ENCODE data around the gene FAM171A1.

The FAM171A1 gene

DNA sequence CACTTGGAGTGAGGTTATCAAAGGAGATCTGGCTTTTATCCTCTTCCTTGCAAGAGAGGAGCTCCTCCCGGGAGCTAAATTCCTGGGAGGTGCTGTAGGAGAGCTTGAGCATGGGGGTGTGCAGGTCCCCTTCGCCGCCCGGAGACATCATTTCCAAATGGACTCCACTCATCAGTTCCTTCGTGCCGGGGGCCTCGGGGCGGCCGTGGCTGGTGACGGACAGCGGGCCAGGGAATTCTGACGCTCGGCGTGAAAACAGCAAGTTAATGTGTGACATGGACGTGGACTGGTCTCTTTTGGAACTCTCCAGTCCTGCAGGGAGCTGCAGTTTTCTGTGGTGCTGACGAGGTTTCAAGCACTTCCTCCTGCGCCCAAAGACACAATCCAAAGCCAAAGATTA is 156.9 kb downstream of the FAM171A1 start:
- Histone ChIP-seq H3F3A (ENCODE audit: low read depth) (no peaks in the 10 kb centered on the region), H3K27me3 (ENCODE audit: insufficient read depth, low read length, poor library complexity, severe bottlenecking) (no peaks in the 10 kb centered on the region), H3K9me3 (ENCODE audit: insufficient read depth, low read depth, low read length) (no peaks in the 10 kb centered on the region), H3K4me3 (ENCODE audit: low read length, poor library complexity, severe bottlenecking) (no peak overlapping the region), H2AFZ (ENCODE audit: low read length) (no peak overlapping the region), H4K20me1 (ENCODE audit: insufficient read depth, low read length, poor library complexity, severe bottlenecking) (no peaks in the 10 kb centered on the region), H3K9me2 (replicated peaks; ENCODE audit: low read depth, low read length) (no peaks in the 10 kb centered on the region), H3K36me3 (ENCODE audit: insufficient read depth, low read length) (no peaks in the 10 kb centered on the region), H3K9ac (ENCODE audit: low read depth, low read length, poor library complexity, severe bottlenecking) (no peak overlapping the region), H3K4me1 (ENCODE audit: insufficient read depth, low read length, poor library complexity, severe bottlenecking) (peaks cover 8% of the 10 kb centered on the region), H3K79me2 (ENCODE audit: insufficient read depth, low read length) (no peaks in the 10 kb centered on the region), H3K4me2 (ENCODE audit: low read depth, low read length, poor library complexity, severe bottlenecking) (no peak overlapping the region)
- TF ChIP-seq, protein P1, sequence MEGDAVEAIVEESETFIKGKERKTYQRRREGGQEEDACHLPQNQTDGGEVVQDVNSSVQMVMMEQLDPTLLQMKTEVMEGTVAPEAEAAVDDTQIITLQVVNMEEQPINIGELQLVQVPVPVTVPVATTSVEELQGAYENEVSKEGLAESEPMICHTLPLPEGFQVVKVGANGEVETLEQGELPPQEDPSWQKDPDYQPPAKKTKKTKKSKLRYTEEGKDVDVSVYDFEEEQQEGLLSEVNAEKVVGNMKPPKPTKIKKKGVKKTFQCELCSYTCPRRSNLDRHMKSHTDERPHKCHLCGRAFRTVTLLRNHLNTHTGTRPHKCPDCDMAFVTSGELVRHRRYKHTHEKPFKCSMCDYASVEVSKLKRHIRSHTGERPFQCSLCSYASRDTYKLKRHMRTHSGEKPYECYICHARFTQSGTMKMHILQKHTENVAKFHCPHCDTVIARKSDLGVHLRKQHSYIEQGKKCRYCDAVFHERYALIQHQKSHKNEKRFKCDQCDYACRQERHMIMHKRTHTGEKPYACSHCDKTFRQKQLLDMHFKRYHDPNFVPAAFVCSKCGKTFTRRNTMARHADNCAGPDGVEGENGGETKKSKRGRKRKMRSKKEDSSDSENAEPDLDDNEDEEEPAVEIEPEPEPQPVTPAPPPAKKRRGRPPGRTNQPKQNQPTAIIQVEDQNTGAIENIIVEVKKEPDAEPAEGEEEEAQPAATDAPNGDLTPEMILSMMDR (conservative IDR thresholded peaks at IDR 0.05; ENCODE audit: low read length): no peak
- no peak for TF ChIP-seq EZH2phosphoT487 (IDR thresholded peaks at IDR 0.05; ENCODE audit: borderline replicate concordance)

DNA sequence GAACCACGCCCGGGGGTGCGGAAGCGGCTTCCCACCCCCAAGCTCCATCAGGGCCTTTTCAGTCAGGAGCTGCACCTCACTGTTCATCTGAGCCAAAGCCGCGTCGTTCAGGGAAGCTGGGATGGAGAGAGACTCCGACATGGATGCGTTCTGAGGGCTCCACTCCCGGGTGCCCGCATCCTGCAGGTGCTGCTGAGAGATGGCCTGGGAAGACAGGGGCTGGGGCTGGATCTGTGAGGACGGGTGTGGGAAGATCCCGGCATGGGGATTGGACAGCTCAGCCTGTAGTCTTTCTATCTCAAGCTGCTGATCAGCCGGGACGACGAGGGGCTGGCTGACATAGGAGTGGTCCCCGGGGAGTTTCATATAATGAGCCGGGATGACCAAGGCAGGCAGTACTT is 157.6 kb downstream of the FAM171A1 start:
- TF ChIP-seq, protein P1 (conservative IDR thresholded peaks at IDR 0.05; ENCODE audit: low read length): no peak
- no peak for TF ChIP-seq EZH2phosphoT487 (IDR thresholded peaks at IDR 0.05; ENCODE audit: borderline replicate concordance)
- Histone ChIP-seq H3K4me2 (ENCODE audit: low read depth, low read length, poor library complexity, severe bottlenecking) (no peak overlapping the region), H3K9ac (ENCODE audit: low read depth, low read length, poor library complexity, severe bottlenecking) (no peak overlapping the region), H3K9me3 (ENCODE audit: insufficient read depth, low read depth, low read length) (no peaks in the 10 kb centered on the region), H3K79me2 (ENCODE audit: insufficient read depth, low read length) (no peaks in the 10 kb centered on the region), H3K9me2 (replicated peaks; ENCODE audit: low read depth, low read length) (no peaks in the 10 kb centered on the region), H3K4me3 (ENCODE audit: low read length, poor library complexity, severe bottlenecking) (no peak overlapping the region), H3K36me3 (ENCODE audit: insufficient read depth, low read length) (no peaks in the 10 kb centered on the region), H3F3A (ENCODE audit: low read depth) (no peaks in the 10 kb centered on the region), H3K27me3 (ENCODE audit: insufficient read depth, low read length, poor library complexity, severe bottlenecking) (no peaks in the 10 kb centered on the region), H3K4me1 (ENCODE audit: insufficient read depth, low read length, poor library complexity, severe bottlenecking) (peaks cover 11% of the 10 kb centered on the region), H2AFZ (ENCODE audit: low read length) (no peak overlapping the region), H4K20me1 (ENCODE audit: insufficient read depth, low read length, poor library complexity, severe bottlenecking) (no peaks in the 10 kb centered on the region)

DNA sequence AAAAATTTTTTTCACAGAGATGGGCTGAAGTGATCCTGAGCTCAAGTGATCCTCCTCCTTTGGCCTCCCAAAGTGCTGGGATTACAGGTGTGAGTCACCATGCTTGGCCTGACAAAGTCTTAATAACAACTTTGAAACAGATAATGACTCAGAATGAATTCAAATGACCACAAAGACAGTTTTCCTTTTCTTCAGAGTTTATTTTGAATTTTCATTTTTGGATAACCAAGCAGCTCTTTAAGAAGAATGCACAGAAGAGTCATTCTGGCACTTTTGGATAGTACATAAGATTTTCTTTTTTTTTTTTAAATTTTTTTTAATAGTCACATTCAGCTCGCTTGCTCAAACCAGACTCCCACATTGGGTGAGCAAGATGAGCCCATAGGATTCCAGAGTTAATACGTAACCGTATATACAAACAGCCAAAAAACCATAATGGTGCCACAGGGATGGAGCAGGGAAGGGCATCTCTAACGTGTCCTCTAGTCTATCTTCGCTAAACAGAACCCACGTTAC is 159.6 kb downstream of the FAM171A1 start:
- Histone ChIP-seq H3K27me3 (ENCODE audit: insufficient read depth, low read length, poor library complexity, severe bottlenecking) (no peaks in the 10 kb centered on the region), H3K36me3 (ENCODE audit: insufficient read depth, low read length) (no peaks in the 10 kb centered on the region), H3K79me2 (ENCODE audit: insufficient read depth, low read length) (no peaks in the 10 kb centered on the region), H3K9ac (ENCODE audit: low read depth, low read length, poor library complexity, severe bottlenecking) (no peak overlapping the region), H3K4me2 (ENCODE audit: low read depth, low read length, poor library complexity, severe bottlenecking) (no peak overlapping the region), H4K20me1 (ENCODE audit: insufficient read depth, low read length, poor library complexity, severe bottlenecking) (no peaks in the 10 kb centered on the region), H3K4me3 (ENCODE audit: low read length, poor library complexity, severe bottlenecking) (no peak overlapping the region), H3K9me2 (replicated peaks; ENCODE audit: low read depth, low read length) (no peaks in the 10 kb centered on the region), H3K9me3 (ENCODE audit: insufficient read depth, low read depth, low read length) (no peaks in the 10 kb centered on the region), H2AFZ (ENCODE audit: low read length) (no peak overlapping the region), H3K4me1 (ENCODE audit: insufficient read depth, low read length, poor library complexity, severe bottlenecking) (peaks cover 21% of the 10 kb centered on the region), H3F3A (ENCODE audit: low read depth) (no peaks in the 10 kb centered on the region)
- no peak for TF ChIP-seq EZH2phosphoT487 (IDR thresholded peaks at IDR 0.05; ENCODE audit: borderline replicate concordance)
- TF ChIP-seq, protein P1 (conservative IDR thresholded peaks at IDR 0.05; ENCODE audit: low read length): no peak
